Upper lobe of left lung (tissue), 6 donors: ENCODE measurements around the gene CDK7. TPM values are rescaled to one million over a fixed set of nuclear protein-coding genes. Genes with fewer than 3 reads are reported as not detected.
A peak's percentile ranks its signal among the peaks of the same experiment; 100 is the strongest.
"Not testable (repeated sequence)": the region's sequence is repeated elsewhere in the genome, so short reads cannot be mapped to it uniquely, and the experiment has no call there.

Experiments
- ATAC-seq, 2 donors: fragments of 200-7000 bp; cut with Tn5 transposase; one replicate each; pipeline ENCODE4 v1.9.1; 2022; ENCODE audit warnings: mild to moderate bottlenecking in 2 of 2, moderate library complexity in 2 of 2; ENCODE audit not compliant: low FRiP score in 2 of 2
- DNase-seq, 2 donors: peaks; one replicate each; pipeline ENCODE4 v3.0.0-alpha.2; 2019 to 2020
- H3K27ac ChIP-seq, 4 donors: fragments of 200-600 bp; sonication (generic); one replicate each; pipeline ENCODE4 v1.5.1; 2016 to 2019
- H3K27me3 ChIP-seq, 4 donors: fragments of 200-600 bp; sonication (generic); one replicate each; pipeline ENCODE4 v1.5.1; 2017 to 2019
- H3K36me3 ChIP-seq, 4 donors: fragments of 200-600 bp; sonication (generic); one replicate each; pipeline ENCODE4 v1.5.1; 2016 to 2019
- H3K4me1 ChIP-seq, 4 donors: fragments of 200-600 bp; sonication (generic); one replicate each; pipeline ENCODE4 v1.5.1; 2018 to 2019
- H3K4me3 ChIP-seq, 4 donors: fragments of 200-600 bp; sonication (generic); one replicate each; pipeline ENCODE4 v1.5.1; 2017 to 2019; ENCODE audit warnings: mild to moderate bottlenecking in 2 of 4, moderate library complexity in 1 of 4
- H3K9me3 ChIP-seq, 4 donors: fragments of 200-600 bp; sonication (generic); one replicate each; pipeline ENCODE4 v1.5.1; 2018 to 2019
- CTCF ChIP-seq, 6 experiments: fragments of 450-650 bp in 4 of 6; fragments of 200-600 bp in 2 of 6; sonication (generic) in 2 of 6; IDR thresholded peaks; one replicate each; pipeline ENCODE4 v1.5.1; 2016 to 2019; ENCODE audit warnings: antibody characterized with exemption in 6 of 6
- EP300 ChIP-seq, 4 donors: sonication (generic); formaldehyde crosslinking; IDR thresholded peaks; one replicate each; pipeline ENCODE4 v1.5.1; 2017; ENCODE audit warnings: antibody characterized with exemption in 4 of 4, control low read depth in 2 of 4
- POLR2A ChIP-seq, 4 donors: fragments of 450-650 bp; IDR thresholded peaks; one replicate each; pipeline ENCODE4 v1.5.1; 2016 to 2017; ENCODE audit warnings: antibody characterized with exemption in 4 of 4, mild to moderate bottlenecking in 2 of 4
- POLR2AphosphoS5 ChIP-seq, 2 donors: sonication (generic); formaldehyde crosslinking; IDR thresholded peaks; one replicate each; pipeline ENCODE4 v1.5.1; 2017; ENCODE audit warnings: antibody characterized with exemption in 2 of 2
- WGBS, 2 donors: methylation state at CpG; one replicate each; pipeline ENCODE4 v1.1.5; 2017 to 2018; 5-methylcytosine and 5-hydroxymethylcytosine counted together
- total RNA-seq, 6 donors: library from RNA; depleted of rRNA in 4 of 6; stranded (reverse); fragments of >200 nt in 4 of 6; gene quantifications; one replicate each; pipeline versions ENCODE4 v1.1.0 to v1.2.1, GENCODE V29; 2016 to 2021
- donor health status: DM: no; HTN: no; CAD: no; lungs with moderate emphysema.
- donor health status: DM: no; HTN: yes; CAD: no; lungs with severe emphysema.

CDK7 gene
- total RNA-seq, 6 donors from 2014 or later, result 8.3 to 36.4 (median 22.1) TPM

DNA sequence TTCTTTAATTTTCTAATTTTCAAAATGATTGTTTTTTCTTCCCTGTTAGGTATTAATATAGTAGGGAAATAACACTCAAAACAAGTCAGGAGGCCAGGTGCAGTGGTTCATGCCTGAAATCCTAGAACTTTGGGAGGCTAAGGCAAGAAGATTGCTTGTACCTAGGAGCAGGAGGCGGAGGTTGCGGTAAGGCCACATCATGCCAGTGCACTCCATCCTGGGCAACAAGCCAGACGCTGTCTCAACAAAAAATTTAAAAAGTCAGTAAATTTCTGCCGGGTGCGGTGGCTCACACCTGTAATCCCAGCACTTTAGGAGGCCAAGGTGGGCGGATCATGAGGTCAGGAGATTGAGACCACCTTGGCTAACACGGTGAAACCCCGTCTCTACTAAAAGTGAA lies 10.2 kb upstream of the CDK7 start:
- no peaks in the 10 kb centered on the region for H3K27me3 ChIP-seq
- no peak for ATAC-seq
- peak in 1 of 2 donors; percentile 41 for DNase-seq
- H3K4me1 ChIP-seq, result peaks cover under 1 to 5% (median 3%) of the 10 kb centered on the region in 4 donors
- H3K36me3 ChIP-seq, result peaks cover 6 to 34% (median 15%) of the 10 kb centered on the region in 4 donors
- H3K4me3 ChIP-seq, result no peak overlapping the region
- no peaks in the 10 kb centered on the region for H3K9me3 ChIP-seq
- H3K27ac ChIP-seq, result no peak overlapping the region
- WGBS, 2 donors, result 77 to 94% methylated on average over 8 of the region's 8 CpGs
- TF ChIP-seq POLR2AphosphoS5 (IDR thresholded peaks at IDR 0.05) (no peak), EP300 (IDR thresholded peaks at IDR 0.05) (no peak), POLR2A (IDR thresholded peaks at IDR 0.05) (no peak), CTCF (IDR thresholded peaks at IDR 0.05) (no peak)

GRCh38 chr5:69225860-69226259 lies 8.8 kb upstream of the CDK7 start:
- WGBS, 2 donors, result 85 to 88% methylated on average over 4 of the region's 4 CpGs
- ATAC-seq, result no peak
- no peaks in the 10 kb centered on the region for H3K27me3 ChIP-seq
- peaks cover 8 to 39% (median 18%) of the 10 kb centered on the region in 4 donors for H3K36me3 ChIP-seq
- H3K9me3 ChIP-seq, result no peaks in the 10 kb centered on the region
- H3K4me1 ChIP-seq, result no peaks in the 10 kb centered on the region
- no peak overlapping the region for H3K27ac ChIP-seq
- no peak overlapping the region for H3K4me3 ChIP-seq
- no peak for DNase-seq
- TF ChIP-seq POLR2AphosphoS5 (IDR thresholded peaks at IDR 0.05) (no peak), CTCF (IDR thresholded peaks at IDR 0.05) (no peak), POLR2A (IDR thresholded peaks at IDR 0.05) (no peak), EP300 (IDR thresholded peaks at IDR 0.05) (no peak)

GRCh38 chr5:69230181-69230580 lies 4.5 kb upstream of the CDK7 start:
- ATAC-seq (peak in 1 of 2 donors; percentile 54), DNase-seq (peak in 1 of 2 donors; percentile 29)
- Histone ChIP-seq H3K4me1 (peaks cover 0 to 7% (median 3%) of the 10 kb centered on the region in 4 donors), H3K36me3 (peaks cover 8 to 30% (median 18%) of the 10 kb centered on the region in 4 donors), H3K9me3 (no peaks in the 10 kb centered on the region), H3K27ac (no peak overlapping the region), H3K4me3 (no peak overlapping the region), H3K27me3 (no peaks in the 10 kb centered on the region)
- TF ChIP-seq POLR2AphosphoS5 (IDR thresholded peaks at IDR 0.05) (no peak), EP300 (IDR thresholded peaks at IDR 0.05) (no peak), POLR2A (IDR thresholded peaks at IDR 0.05) (no peak), CTCF (IDR thresholded peaks at IDR 0.05) (no peak)
- WGBS, 2 donors, result 48 to 69% methylated on average over 2 of the region's 2 CpGs

GRCh38 chr5:69231281-69231680 lies 3.4 kb upstream of the CDK7 start:
- Histone ChIP-seq H3K4me3 (no peak overlapping the region), H3K9me3 (no peaks in the 10 kb centered on the region), H3K27ac (no peak overlapping the region), H3K4me1 (peaks cover 9 to 18% (median 13%) of the 10 kb centered on the region in 4 donors), H3K27me3 (no peaks in the 10 kb centered on the region), H3K36me3 (peaks cover 8 to 30% (median 18%) of the 10 kb centered on the region in 4 donors)
- 94 to 95% methylated on average over 6 of the region's 6 CpGs for WGBS, 2 donors
- DNase-seq (no peak), ATAC-seq (no peak)
- TF ChIP-seq POLR2A (IDR thresholded peaks at IDR 0.05), result no peak
- no peak for TF ChIP-seq CTCF (IDR thresholded peaks at IDR 0.05)
- no peak for TF ChIP-seq EP300 (IDR thresholded peaks at IDR 0.05)
- no peak for TF ChIP-seq POLR2AphosphoS5 (IDR thresholded peaks at IDR 0.05)

GRCh38 chr5:69231851-69232250 lies 2.8 kb upstream of the CDK7 start:
- Histone ChIP-seq H3K4me3 (no peak overlapping the region), H3K9me3 (no peaks in the 10 kb centered on the region), H3K27me3 (no peaks in the 10 kb centered on the region), H3K27ac (no peak overlapping the region), H3K36me3 (peaks cover 8 to 29% (median 18%) of the 10 kb centered on the region in 4 donors), H3K4me1 (peaks cover 9 to 21% (median 18%) of the 10 kb centered on the region in 4 donors)
- DNase-seq (no peak), ATAC-seq (no peak)
- TF ChIP-seq CTCF (IDR thresholded peaks at IDR 0.05) (no peak), POLR2A (IDR thresholded peaks at IDR 0.05) (no peak), EP300 (IDR thresholded peaks at IDR 0.05) (no peak), POLR2AphosphoS5 (IDR thresholded peaks at IDR 0.05) (no peak)
- WGBS, 2 donors, result 83 to 100% methylated on average over 1 to 2 of the region's 2 CpGs

DNA sequence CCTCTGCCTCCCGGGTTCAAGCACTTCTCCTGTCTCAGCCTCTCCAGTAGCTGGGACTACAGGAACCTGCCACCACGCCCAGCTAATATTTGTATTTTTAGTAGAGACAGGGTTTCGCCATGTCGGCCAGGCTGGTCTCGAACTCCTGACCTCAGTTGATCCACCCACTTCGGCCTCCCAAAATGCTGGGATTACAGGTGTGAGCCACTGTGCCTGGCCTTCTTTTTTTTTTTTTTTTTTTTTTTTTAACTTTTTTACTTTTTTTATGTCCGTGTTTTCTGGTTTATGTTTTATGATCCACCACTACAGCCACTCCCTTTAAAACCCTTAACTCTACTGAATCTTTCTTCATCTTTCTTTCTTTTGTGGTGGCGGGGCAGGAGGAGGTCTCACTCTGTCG lies 2.0 kb downstream of the CDK7 start:
- ATAC-seq, H3K27ac ChIP-seq, H3K4me3 ChIP-seq, H3K27me3 ChIP-seq, H3K9me3 ChIP-seq, DNase-seq: not testable (repeated sequence)
- peaks cover 0 to 29% (median 5%) of the 10 kb centered on the region in 4 donors for H3K36me3 ChIP-seq
- peaks cover 9 to 29% (median 19%) of the 10 kb centered on the region in 4 donors for H3K4me1 ChIP-seq
- WGBS, 2 donors, result 80 to 83% methylated on average over 9 of the region's 9 CpGs
